ENCODE measurements around the gene ADAP1. TPM values are rescaled to one million over a fixed set of nuclear protein-coding genes. Genes with fewer than 3 reads are reported as not detected.

Gene ADAP1
- total and polyA plus RNA-seq, 2 of the 8 experiments (the other 6 are each of a cell fraction or from before 2014, with no cell fraction given), result 5.8 to 6.1 TPM

GRCh38 chr7:994592-995308 lies 40.3 kb upstream of the ADAP1 start:
- no peak overlapping the region for H2BK5ac ChIP-seq (ENCODE audit: low read depth, low read length)
- H4K91ac ChIP-seq (replicated peaks; ENCODE audit: insufficient read length, low read length), result no peak overlapping the region
- no peak overlapping the region for H3K18ac ChIP-seq (ENCODE audit: extremely low read depth, low read length)
- H2BK12ac ChIP-seq (ENCODE audit: low read depth, low read length), result no peak overlapping the region
- no peak overlapping the region for H3K14ac ChIP-seq (ENCODE audit: insufficient read length)
- peaks cover 0 to 6% (median 2%) of the 10 kb centered on the region in 4 experiments; a peak in 3 of 7 replicates for H3K4me1 ChIP-seq (replicated peaks in 1 of 4; ENCODE audit: control insufficient read depth in 3 of 4, insufficient read depth in 4 of 4, low read length in 3 of 4)
- H3K56ac ChIP-seq (replicated peaks; ENCODE audit: insufficient read length, low read depth, low read length), result no peak overlapping the region
- no peak overlapping the region for H3K27ac ChIP-seq (ENCODE audit: low read depth, low read length)
- no peaks in the 10 kb centered on the region for H3K36me3 ChIP-seq (ENCODE audit: control insufficient read depth in 2 of 4, insufficient read depth in 4 of 4, low read length in 3 of 4)
- H3K9me3 ChIP-seq (ENCODE audit: insufficient read depth in 2 of 2, low read depth in 1 of 2, low read length in 1 of 2), result no peaks in the 10 kb centered on the region
- 90% methylated on average over 28 of the region's 28 CpGs; no CpG with 5 or more reads in 1 of the 2 experiments for WGBS, 2 experiments (ENCODE audit: extremely low coverage in 1 of 2, insufficient coverage in 1 of 2, insufficient read length in 1 of 2, insufficient replicate concordance in 2 of 2, low coverage in 1 of 2, low lambda C conversion rate in 2 of 2, missing lambda C conversion rate in 1 of 2)
- no peaks in the 10 kb centered on the region for H3K79me1 ChIP-seq (ENCODE audit: low read depth, low read length)
- no peak overlapping the region for H4K5ac ChIP-seq (ENCODE audit: insufficient read length, low read depth, low read length)
- no peak overlapping the region for H3K4ac ChIP-seq (replicated peaks; ENCODE audit: insufficient read length, low read depth, low read length)
- no peak for TF ChIP-seq CREB1 (IDR thresholded peaks at IDR 0.05)
- TF ChIP-seq RNF2 (IDR thresholded peaks at IDR 0.05; ENCODE audit: borderline replicate concordance, low read depth, low read length, missing control alignments, poor library complexity, severe bottlenecking), result no peak
- no peak for TF ChIP-seq PHF8 (conservative IDR thresholded peaks at IDR 0.05; ENCODE audit: low read depth, low read length)
- TF ChIP-seq EGR1 (IDR thresholded peaks at IDR 0.05; ENCODE audit: borderline replicate concordance, low read depth, low read length), result no peak
- TF ChIP-seq ASH2L (IDR thresholded peaks at IDR 0.05; ENCODE audit: low read length), result no peak
- TF ChIP-seq POLR2AphosphoS5 (IDR thresholded peaks at IDR 0.05; ENCODE audit: low read depth, low read length), result no peak
- H4K20me1 ChIP-seq (replicated peaks in 1 of 2; ENCODE audit: control insufficient read depth in 1 of 2, insufficient read depth in 2 of 2, low read length in 2 of 2), result peaks cover 0 to under 1% of the 10 kb centered on the region in 2 experiments
- POLR2A ChIA-PET (ENCODE audit: partially characterized antibody), result interaction anchor here (0.7 to 2.2 kb wide), 6 partner anchors 30 to 104 kb away, joined by 3 to 7 read pairs (median 4); no protein-coding TSS in a partner anchor
- no peak overlapping the region for H3K4me3 ChIP-seq (ENCODE audit: extremely low read depth in 1 of 4, insufficient read depth in 2 of 4, low read depth in 3 of 4, low read length in 4 of 4)
- no peak overlapping the region for H4K8ac ChIP-seq (ENCODE audit: extremely low read depth, insufficient read depth, low read length)
- no peak overlapping the region for H2BK120ac ChIP-seq (replicated peaks; ENCODE audit: low read depth, low read length)
- H3K9ac ChIP-seq (replicated peaks in 1 of 4; ENCODE audit: extremely low read depth in 1 of 4, low read depth in 3 of 4, low read length in 3 of 4), result no peak overlapping the region
- no peak overlapping the region for H2BK20ac ChIP-seq (ENCODE audit: low read length)
- no peaks in the 10 kb centered on the region for H3K79me2 ChIP-seq (ENCODE audit: control insufficient read depth in 1 of 2, insufficient read depth in 2 of 2, low read length in 2 of 2)
- H3K23ac ChIP-seq (ENCODE audit: insufficient read length), result no peak overlapping the region
- H2AFZ ChIP-seq (ENCODE audit: low read length), result no peak overlapping the region
- H2AK5ac ChIP-seq (ENCODE audit: low read depth, low read length), result no peak overlapping the region
- FAIRE-seq, result no peak
- no peak overlapping the region for H2BK15ac ChIP-seq (ENCODE audit: low read length)
- no peak for DNase-seq (ENCODE audit: low read depth in 1 of 2, low spot score in 2 of 2)
- CTCF ChIA-PET (ENCODE audit: partially characterized antibody), result interaction anchor here (0.6 to 10.0 kb wide), 28 partner anchors 9 to 189 kb away, joined by 3 to 143 read pairs (median 10); partner anchors contain the start of genes COX19, CYP2W1 and GPR146
- no peak overlapping the region for H3K4me2 ChIP-seq (ENCODE audit: insufficient read depth in 1 of 2, low read depth in 2 of 2, low read length in 2 of 2)
- no peaks in the 10 kb centered on the region for H3K23me2 ChIP-seq (ENCODE audit: low read depth, low read length)
- no peaks in the 10 kb centered on the region for H3K27me3 ChIP-seq (replicated peaks in 1 of 4; ENCODE audit: control insufficient read depth in 3 of 4, extremely low read depth in 1 of 4, insufficient read depth in 3 of 4, low read length in 3 of 4)
